HG03442 (cell line): ENCODE data around the gene PPP1R3F.
"Not testable (repeated sequence)": the region's sequence is repeated elsewhere in the genome, so short reads cannot be mapped to it uniquely, and the experiment has no call there.

Experiments
- ATAC-seq: cut with Tn5 transposase; IDR thresholded peaks from one replicate; pipeline ENCODE4 v1.9.1; 2021; ENCODE audit warnings: mild to moderate bottlenecking, moderate library complexity; ENCODE audit not compliant: unreplicated experiment

PPP1R3F gene

GRCh38 chrX:49270249-49270921 is 792 bp downstream of the PPP1R3F start:
- no peak for ATAC-seq

GRCh38 chrX:49271341-49271740 is 1.7 kb downstream of the PPP1R3F start:
- ATAC-seq: no peak

- no peak for ATAC-seq
Observed at GRCh38 chrX:49272421-49272820, 2.8 kb downstream of the PPP1R3F start.

GRCh38 chrX:49273181-49273727 is 3.7 kb downstream of the PPP1R3F start:
- no peak for ATAC-seq

- ATAC-seq: no peak
Observed at GRCh38 chrX:49276207-49276606, 6.6 kb downstream of the PPP1R3F start.

GRCh38 chrX:49276671-49277534 is 7.3 kb downstream of the PPP1R3F start:
- ATAC-seq: no peak

GRCh38 chrX:49277535-49277830 is 7.9 kb downstream of the PPP1R3F start:
- no peak for ATAC-seq

- no peak for ATAC-seq
Observed at GRCh38 chrX:49278081-49278480, 8.5 kb downstream of the PPP1R3F start.

- no peak for ATAC-seq
Observed at GRCh38 chrX:49282647-49283011, 13.0 kb downstream of the PPP1R3F start.

GRCh38 chrX:49284212-49284611 is 14.6 kb downstream of the PPP1R3F start:
- no peak for ATAC-seq

GRCh38 chrX:49286136-49286535 is 16.5 kb downstream of the PPP1R3F start:
- no peak for ATAC-seq

GRCh38 chrX:49286581-49286980 is 17.0 kb downstream of the PPP1R3F start:
- no peak for ATAC-seq

GRCh38 chrX:49287665-49288064 is 18.1 kb downstream of the PPP1R3F start:
- no peak for ATAC-seq

- no peak for ATAC-seq
Observed at GRCh38 chrX:49290215-49290614, 20.6 kb downstream of the PPP1R3F start.

GRCh38 chrX:49291615-49292337 is 22.2 kb downstream of the PPP1R3F start:
- ATAC-seq: no peak

GRCh38 chrX:49292400-49293362 is 23.1 kb downstream of the PPP1R3F start:
- no peak for ATAC-seq

- not testable (repeated sequence) for ATAC-seq
Observed at GRCh38 chrX:49299293-49299692, 29.7 kb downstream of the PPP1R3F start.

- ATAC-seq: no peak
Observed at GRCh38 chrX:49300703-49301102, 31.1 kb downstream of the PPP1R3F start.

- no peak for ATAC-seq
Observed at GRCh38 chrX:49303346-49303745, 33.8 kb downstream of the PPP1R3F start, which contains the start of gene GAGE10. Gene GAGE10, plus strand, starts transcription at chrX:49303646. Its CDS starts 1,214 bp downstream, at chrX:49304860.

- not testable (repeated sequence) for ATAC-seq
Observed at GRCh38 chrX:49307775-49308174, 38.2 kb downstream of the PPP1R3F start.
